Limb (tissue), 2 donors: ENCODE data around the gene PRSS21.

Experiments
- DNase-seq, 2 donors: peaks; one replicate each; pipeline ENCODE4 v3.0.0-alpha.2; 2016; ENCODE audit errors: extremely low spot score in 2 of 2

Gene PRSS21

GRCh38 chr16:2865651-2866050, 48.6 kb downstream of the PRSS21 start:
- DNase-seq = no peak

GRCh38 chr16:2866431-2866830, 49.4 kb downstream of the PRSS21 start:
- no peak for DNase-seq

DNA sequence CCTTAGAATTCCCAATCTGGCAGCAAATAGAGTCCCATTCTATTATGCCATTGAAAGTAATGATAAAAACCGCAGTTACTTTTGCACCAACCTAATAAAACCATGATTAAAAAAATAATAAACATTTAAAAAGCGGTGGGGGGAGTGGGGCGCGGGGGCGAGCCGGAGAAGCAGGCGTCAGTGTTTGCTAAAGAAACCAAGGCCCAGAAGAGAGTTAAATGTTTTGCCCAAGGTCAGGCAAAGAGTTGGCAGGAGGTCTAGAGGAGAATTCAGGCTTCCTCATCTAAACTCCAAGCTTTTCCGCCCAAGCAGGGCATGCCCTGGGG, 50.6 kb downstream of the PRSS21 start:
- DNase-seq = no peak

GRCh38 chr16:2867987-2868789, 51.2 kb downstream of the PRSS21 start:
- DNase-seq = peak; percentile 86 to 97
